HCT116 (cell line): ENCODE results near the gene OR2B2. TPM values are rescaled to one million over a fixed set of nuclear protein-coding genes. Genes with fewer than 3 reads are reported as not detected.
A peak's percentile ranks its signal among the peaks of the same experiment; 100 is the strongest.

ENCODE experiments used
- ATAC-seq: fragments of 200-7000 bp; cut with Tn5 transposase; 2 replicates; pipeline ENCODE4 v1.9.1; 2020; ENCODE audit warnings: mild to moderate bottlenecking, moderate library complexity
- BruUV-seq: library from RNA; stranded (reverse); fragments of 400-500 nt; replicated peaks from 2 replicates; lab custom pipeline; 2021; lab: Mats Ljungman, UMichigan
- CTCF ChIA-PET: fragments of 300-600 bp; sonication (Branson Sonifier 250); formaldehyde crosslinking; loops from one replicate; lab custom pipeline; 2021; ENCODE audit warnings: antibody characterized with exemption; lab: Charles Lee
- POLR2A ChIA-PET: fragments of 300-600, 350-600 bp; sonication (Branson Sonifier 250); formaldehyde crosslinking; loops from one replicate; lab custom pipeline; 2021; ENCODE audit warnings: antibody characterized with exemption; lab: Charles Lee
- RAD21 ChIA-PET, 2 experiments: fragments of 300-600 bp; sonication (Branson Sonifier 250); formaldehyde crosslinking; loops; one replicate each; lab custom pipeline; 2023; ENCODE audit warnings: low total read pairs in 2 of 2; ENCODE audit not compliant: uncharacterized antibody in 2 of 2, unreplicated experiment in 2 of 2, low non-redundant PET in 1 of 2; lab: Charles Lee
- DNase-seq: peaks from one replicate; pipeline ENCODE4 v3.0.0-alpha.2; 2010; ENCODE audit warnings: low read depth, low spot score
- H2AFZ ChIP-seq: fragments of 200-600 bp; shearing (Covaris generic), sonication (generic); 2 replicates; pipeline ENCODE4 v1.6.1; 2017; ENCODE audit warnings: low read depth, mixed run types, mixed read lengths, antibody characterized with exemption, low read length; ENCODE audit not compliant: poor library complexity, severe bottlenecking
- H3K27ac ChIP-seq: 2 replicates; pipeline ENCODE4 v1.5.1; 2012; ENCODE audit warnings: low read depth, low read length
- H3K27me3 ChIP-seq: fragments of 200-600 bp; sonication (generic); 2 replicates; pipeline ENCODE4 v1.6.1; 2016; ENCODE audit warnings: mixed run types, low read length, mixed read lengths; ENCODE audit not compliant: insufficient read depth
- H3K36me3 ChIP-seq, 2 experiments: fragments of 200-500 bp in 1 of 2; fragments of 200-600 bp in 1 of 2; sonication (Bioruptor generic) in 1 of 2; sonication (generic) in 1 of 2; 2 replicates each; pipeline versions ENCODE4 v1.5.1 to v1.6.1; 2014 to 2016; ENCODE audit warnings: low read length in 2 of 2, inconsistent platforms in 1 of 2, mixed read lengths in 1 of 2, mixed run types in 1 of 2; ENCODE audit not compliant: insufficient read depth in 2 of 2, control insufficient read depth in 1 of 2
- H3K4me1 ChIP-seq, 2 experiments: fragments of 200-600 bp in 1 of 2; sonication (generic) in 1 of 2; 2 replicates each; pipeline versions ENCODE4 v1.5.1 to v1.6.1; 2012 to 2017; ENCODE audit warnings: low read length in 2 of 2, inconsistent platforms in 1 of 2, mild to moderate bottlenecking in 1 of 2, mixed read lengths in 1 of 2, mixed run types in 1 of 2, moderate library complexity in 1 of 2; ENCODE audit not compliant: insufficient read depth in 2 of 2, control insufficient read depth in 1 of 2
- H3K4me2 ChIP-seq: fragments of 200-600 bp; sonication (generic); 2 replicates; pipeline ENCODE4 v1.6.1; 2017; ENCODE audit warnings: mixed run types, low read length, mixed read lengths
- H3K4me3 ChIP-seq, 2 experiments: fragments of 200-600 bp in 1 of 2; sonication (generic) in 1 of 2; replicated peaks in 1 of 2; 2 replicates each; pipeline ENCODE4 v1.5.1; 2011 to 2016; ENCODE audit warnings: low read length in 2 of 2, control low read depth in 1 of 2, low read depth in 1 of 2, mild to moderate bottlenecking in 1 of 2, mixed read lengths in 1 of 2, mixed run types in 1 of 2
- H3K79me2 ChIP-seq: fragments of 200-600 bp; sonication (generic); 2 replicates; pipeline ENCODE4 v1.6.1; 2017; ENCODE audit warnings: mild to moderate bottlenecking, mixed run types, low read length, moderate library complexity, mixed read lengths; ENCODE audit not compliant: insufficient read depth
- H3K9ac ChIP-seq: fragments of 200-600 bp; sonication (generic); 2 replicates; pipeline ENCODE4 v1.6.1; 2016; ENCODE audit warnings: low read length, mixed read lengths
- H3K9me2 ChIP-seq: fragments of 200-600 bp; sonication (generic), shearing (Covaris generic); 2 replicates; pipeline ENCODE4 v1.6.1; 2017; ENCODE audit warnings: mixed run types, mild to moderate bottlenecking, moderate library complexity; ENCODE audit not compliant: insufficient read depth
- H3K9me3 ChIP-seq, 2 experiments: fragments of 200-500 bp in 1 of 2; fragments of 200-600 bp in 1 of 2; sonication (Bioruptor generic) in 1 of 2; sonication (generic) in 1 of 2; 2 replicates each; pipeline ENCODE4 v1.6.1; 2014 to 2017; ENCODE audit warnings: low read length in 2 of 2, mixed read lengths in 2 of 2, inconsistent platforms in 1 of 2, low read depth in 1 of 2, mild to moderate bottlenecking in 1 of 2, mixed run types in 1 of 2, moderate library complexity in 1 of 2; ENCODE audit not compliant: control insufficient read depth in 1 of 2, insufficient read depth in 1 of 2
- H4K20me1 ChIP-seq: fragments of 200-600 bp; sonication (generic), shearing (Covaris generic); 2 replicates; pipeline ENCODE4 v1.6.1; 2017; ENCODE audit warnings: mixed run types, mild to moderate bottlenecking, moderate library complexity; ENCODE audit not compliant: insufficient read depth
- ATF3 ChIP-seq: IDR thresholded peaks from 2 replicates; pipeline ENCODE4 v1.6.1; 2012
- FOSL1 ChIP-seq: IDR thresholded peaks from 2 replicates; pipeline ENCODE4 v1.6.1; 2012; ENCODE audit warnings: low read depth
- MAX ChIP-seq: IDR thresholded peaks from 2 replicates; pipeline ENCODE4 v1.6.1; 2012
- POLR2A ChIP-seq: IDR thresholded peaks from 2 replicates; pipeline ENCODE4 v1.7.0; 2011; ENCODE audit warnings: borderline replicate concordance; ENCODE audit not compliant: insufficient read depth, insufficient read length; ENCODE audit errors: extremely low read depth
- TCF7L2 ChIP-seq: IDR thresholded peaks from 2 replicates; pipeline ENCODE4 v1.7.0; 2011; ENCODE audit warnings: borderline replicate concordance, inconsistent platforms; ENCODE audit not compliant: insufficient read depth, insufficient read length; ENCODE audit errors: extremely low read depth
- YY1 ChIP-seq: IDR thresholded peaks from 2 replicates; pipeline ENCODE4 v1.6.1; 2011; ENCODE audit warnings: low read length, low read depth, moderate library complexity, mild to moderate bottlenecking; ENCODE audit not compliant: insufficient replicate concordance; ENCODE audit errors: extremely low read depth
- intact Hi-C: fragments of 100-400 bp; cut with micrococcal nuclease; formaldehyde crosslinking; loops from 2 replicates; pipeline ENCODE4 v1.10.0; 2022
- total RNA-seq: library from RNA; stranded (reverse); gene quantifications from one replicate; pipeline ENCODE4 v1.2.1, GENCODE V29; 2021; ENCODE audit not compliant: unreplicated experiment

The OR2B2 gene
- total RNA-seq, 1 experiment from 2014 or later = not detected

DNA sequence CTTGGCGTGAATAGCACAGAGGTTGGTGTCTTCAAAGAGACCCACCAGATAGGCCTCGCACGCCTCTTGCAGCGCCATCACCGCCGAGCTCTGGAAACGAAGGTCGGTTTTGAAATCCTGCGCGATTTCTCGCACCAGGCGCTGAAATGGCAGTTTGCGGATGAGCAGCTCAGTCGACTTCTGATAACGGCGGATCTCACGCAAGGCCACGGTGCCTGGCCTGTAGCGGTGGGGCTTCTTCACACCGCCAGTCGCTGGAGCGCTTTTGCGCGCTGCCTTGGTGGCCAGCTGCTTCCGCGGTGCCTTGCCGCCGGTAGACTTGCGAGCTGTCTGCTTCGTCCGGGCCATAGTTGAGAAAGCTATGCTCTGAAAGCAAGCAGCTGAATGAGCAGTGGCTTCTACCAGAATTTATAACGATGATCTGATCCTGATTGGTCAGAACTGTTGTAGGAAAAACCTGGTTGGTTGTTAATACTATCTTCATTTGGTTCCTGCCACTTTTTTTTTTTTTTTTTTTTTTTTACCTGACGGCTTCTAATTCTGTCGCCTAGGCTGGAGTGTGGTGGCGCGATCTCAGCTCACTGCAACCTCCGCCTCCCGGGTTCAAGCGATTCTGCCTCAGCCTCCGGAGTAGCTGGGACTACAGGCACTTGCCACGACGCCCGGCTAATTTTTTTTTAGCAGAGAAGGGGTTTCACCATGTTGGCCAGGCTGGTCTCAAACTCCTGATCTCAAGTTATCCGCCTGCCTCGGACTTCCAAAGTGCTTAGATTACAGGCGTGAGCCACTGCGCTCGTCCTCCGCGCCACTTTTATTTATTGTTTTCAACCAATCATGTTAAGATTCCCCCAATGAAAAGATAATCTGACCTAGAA is 21.5 kb downstream of the OR2B2 start (continued):
- TF ChIP-seq TCF7L2 (peak; percentile 43), MAX (no peak), FOSL1 (no peak), YY1 (peak; percentile 18)

DNA sequence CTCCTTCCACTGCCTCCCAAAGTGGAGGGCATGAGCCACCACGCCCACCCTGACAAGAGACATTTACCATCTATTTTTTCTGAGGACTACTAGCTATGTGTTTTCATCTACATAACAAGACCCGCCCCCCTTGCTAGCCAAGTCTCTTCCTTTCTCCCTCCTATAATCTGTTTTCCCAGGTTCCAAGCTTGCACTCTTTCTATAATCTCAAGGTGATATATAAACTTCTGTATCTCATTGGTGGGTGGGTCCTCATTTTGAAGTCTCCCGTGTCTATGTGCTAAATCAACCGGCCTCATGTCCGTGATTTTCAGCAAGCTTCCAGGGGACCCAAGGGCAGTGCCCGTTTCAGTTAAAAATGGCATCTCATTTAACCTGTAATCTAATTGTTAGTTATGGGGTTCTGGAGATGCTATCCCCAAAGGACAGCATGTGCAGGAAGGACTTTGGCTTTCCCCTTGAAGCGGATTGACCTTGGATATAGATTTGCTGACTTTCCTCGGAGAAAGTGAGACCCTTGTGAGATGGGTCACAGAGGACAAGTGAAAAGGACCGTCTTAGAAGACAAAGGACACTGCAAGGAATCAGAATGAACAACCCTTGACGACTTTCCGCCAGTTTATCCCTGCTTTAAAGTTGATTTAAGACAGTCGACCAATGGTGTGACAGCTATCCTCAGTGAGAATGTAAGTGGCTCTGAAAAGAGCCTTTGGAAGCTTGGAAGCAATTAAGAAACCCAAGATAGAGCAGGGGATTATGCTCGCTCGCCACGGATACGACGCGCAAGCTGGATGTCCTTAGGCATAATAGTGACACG is 22.4 kb downstream of the OR2B2 start:
- Histone ChIP-seq H3K4me3 (peak overlapping the region; percentile 43 to 76), H3K79me2 (no peaks in the 10 kb centered on the region), H3K9me3 (no peaks in the 10 kb centered on the region), H3K9ac (peak overlapping the region; percentile 92), H3K4me2 (peak overlapping the region; percentile 86), H3K27ac (peak overlapping the region; percentile 98), H3K9me2 (no peaks in the 10 kb centered on the region), H3K27me3 (no peaks in the 10 kb centered on the region), H3K4me1 (peaks cover 20 to 39% of the 10 kb centered on the region in 2 experiments), H3K36me3 (no peaks in the 10 kb centered on the region), H4K20me1 (no peaks in the 10 kb centered on the region), H2AFZ (no peak overlapping the region)
- ChIA-PET CTCF (interaction anchor here (1.4 to 2.0 kb wide), 3 partner anchors 52 to 466 kb away, joined by 4 to 9 read pairs (median 4); a partner anchor contains a TSS), RAD21 (interaction anchor here in 1 of 2 experiments (0.7 to 1.7 kb wide), 3 partner anchors 52 to 80 kb away, joined by 3 to 18 read pairs (median 4); a partner anchor contains a TSS), POLR2A (interaction anchor here (0.7 to 6.8 kb wide), 29 partner anchors 8 to 1869 kb away, joined by 3 to 305 read pairs (median 5); a partner anchor contains a TSS)
- ATAC-seq = peak; percentile 2
- intact Hi-C loops = loop anchor here (1.0 to 10.0 kb wide), 7 partner anchors 52 to 1835 kb away; a partner anchor contains a TSS
- TF ChIP-seq ATF3 = no peak
- TF ChIP-seq POLR2A = peak; percentile 95
- DNase-seq = peak; percentile 16
- no TSS peak for BruUV-seq
